GM18499 (cell line): ENCODE results near the gene TPBGL.

Source experiments
- ATAC-seq: cut with Tn5 transposase; IDR thresholded peaks from one replicate; pipeline ENCODE4 v1.9.1; 2021; ENCODE audit warnings: moderate number of reproducible peaks; ENCODE audit not compliant: insufficient read depth, unreplicated experiment

The TPBGL gene

GRCh38 chr11:75240311-75241035 is at the start of gene TPBGL:
Gene TPBGL, plus strand, starts transcription at chr11:75240774. Its CDS starts 276 bp downstream, at chr11:75241050.
- ATAC-seq, result no peak

GRCh38 chr11:75191330-75191717 is 49.2 kb upstream of the TPBGL start:
- no peak for ATAC-seq

GRCh38 chr11:75193271-75193670 is 47.3 kb upstream of the TPBGL start:
- no peak for ATAC-seq

GRCh38 chr11:75193711-75194110 is 46.9 kb upstream of the TPBGL start:
- no peak for ATAC-seq

- ATAC-seq, result no peak
Observed at GRCh38 chr11:75194147-75194546, 46.4 kb upstream of the TPBGL start.

- no peak for ATAC-seq
Observed at GRCh38 chr11:75195167-75195962, 45.2 kb upstream of the TPBGL start.

- ATAC-seq, result no peak
Observed at GRCh38 chr11:75196426-75196825, 44.1 kb upstream of the TPBGL start.

GRCh38 chr11:75197512-75198277 is 42.9 kb upstream of the TPBGL start:
- no peak for ATAC-seq

GRCh38 chr11:75198278-75198973 is 42.1 kb upstream of the TPBGL start:
- ATAC-seq, result no peak

- ATAC-seq, result no peak
Observed at GRCh38 chr11:75199412-75199955, 41.1 kb upstream of the TPBGL start.

- ATAC-seq, result no peak
Observed at GRCh38 chr11:75200051-75200450, 40.5 kb upstream of the TPBGL start.

GRCh38 chr11:75200531-75200930 is 40.0 kb upstream of the TPBGL start:
- no peak for ATAC-seq

GRCh38 chr11:75201771-75202170 is 38.8 kb upstream of the TPBGL start:
- ATAC-seq, result no peak

GRCh38 chr11:75202195-75202594 is 38.4 kb upstream of the TPBGL start:
- no peak for ATAC-seq

- no peak for ATAC-seq
Observed at GRCh38 chr11:75203138-75203537, 37.4 kb upstream of the TPBGL start.

- ATAC-seq, result no peak
Observed at GRCh38 chr11:75203641-75204011, 36.9 kb upstream of the TPBGL start.

GRCh38 chr11:75204012-75204674 is 36.4 kb upstream of the TPBGL start:
- no peak for ATAC-seq

GRCh38 chr11:75204685-75205563 is 35.6 kb upstream of the TPBGL start:
- ATAC-seq, result no peak

GRCh38 chr11:75205564-75206020 is 35.0 kb upstream of the TPBGL start:
- no peak for ATAC-seq
